ENCODE results near the gene IQCH.

Gene IQCH

GRCh38 chr15:67501177-67501835 lies 246.7 kb downstream of the IQCH start:
- DNase-seq (ENCODE audit: low spot score) = no peak

DNA sequence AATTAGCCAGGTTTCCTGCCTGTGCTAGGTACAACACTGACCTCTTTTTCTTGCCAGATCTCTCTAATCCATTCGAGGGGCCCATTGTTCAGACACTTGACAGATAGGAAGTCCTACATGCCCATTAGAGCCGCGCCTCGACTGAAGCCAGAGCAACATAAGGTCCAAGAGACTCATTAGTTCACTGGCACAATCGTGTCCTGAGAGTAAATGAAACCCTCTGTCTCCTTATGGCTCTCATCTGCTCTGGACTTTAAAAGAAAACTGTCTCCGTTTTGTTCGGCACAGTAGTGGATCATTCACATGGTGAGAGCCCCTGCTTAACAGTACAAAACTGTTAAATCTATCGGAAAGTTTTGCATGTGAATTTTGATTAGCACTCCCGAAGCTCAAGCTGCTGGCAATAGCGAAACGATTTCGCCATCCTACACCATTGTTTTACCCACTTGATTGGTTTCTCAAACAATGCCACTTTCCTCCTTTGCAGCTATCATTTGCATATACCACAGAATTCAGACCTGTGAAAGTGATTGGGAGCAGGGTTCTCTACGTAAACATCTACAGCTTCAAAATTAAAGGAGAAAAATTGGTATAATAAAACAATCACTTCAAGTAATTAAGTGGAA lies 247.4 kb downstream of the IQCH start:
- DNase-seq (ENCODE audit: low spot score) = no peak

GRCh38 chr15:67504056-67504455 lies 249.5 kb downstream of the IQCH start:
- no peak for DNase-seq (ENCODE audit: low spot score)

GRCh38 chr15:67504796-67505195 lies 250.2 kb downstream of the IQCH start:
- DNase-seq (ENCODE audit: low spot score) = no peak

- no peak for DNase-seq (ENCODE audit: low spot score)
Measured at GRCh38 chr15:67505675-67506572, 251.3 kb downstream of the IQCH start.

- no peak for DNase-seq (ENCODE audit: low spot score)
Measured at GRCh38 chr15:67506775-67507747, 252.5 kb downstream of the IQCH start.

DNA sequence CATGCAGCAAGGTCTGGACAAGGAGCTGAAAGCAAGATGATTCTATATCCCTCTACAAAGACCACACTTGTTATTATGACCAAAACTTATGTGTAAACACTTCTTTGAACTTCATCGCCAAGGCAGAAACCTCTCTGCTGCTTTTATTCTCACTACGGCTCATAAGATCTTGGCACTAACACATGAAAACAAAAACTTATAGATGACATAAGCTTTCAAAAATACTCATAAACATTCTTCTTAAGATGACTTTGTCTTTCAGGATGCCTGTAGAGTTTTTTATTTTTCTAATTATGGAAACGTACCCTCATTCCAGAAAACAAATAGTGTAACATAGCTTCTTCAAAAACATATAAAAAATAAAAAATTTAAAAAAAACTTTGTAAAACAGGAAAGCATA lies 253.8 kb downstream of the IQCH start:
- no peak for DNase-seq (ENCODE audit: low spot score)

DNA sequence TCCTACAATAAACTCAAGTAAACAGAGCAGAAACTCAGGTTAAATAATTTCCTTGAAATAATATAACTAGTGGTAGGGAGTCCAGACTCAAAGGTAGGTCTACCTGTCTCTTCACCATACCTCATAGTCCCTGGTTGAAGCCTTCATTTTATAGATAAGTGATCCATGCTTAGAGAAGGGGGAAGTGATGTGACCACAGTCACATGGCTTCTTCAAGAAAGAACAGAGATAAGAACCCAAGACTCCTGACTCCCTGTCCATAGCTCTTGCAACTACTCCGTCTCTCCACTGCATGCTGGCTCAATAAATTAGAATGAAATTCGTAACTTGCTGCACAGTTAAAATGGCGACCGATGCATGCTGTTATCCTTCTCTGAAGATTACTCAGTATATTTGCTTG lies 255.3 kb downstream of the IQCH start:
- no peak for DNase-seq (ENCODE audit: low spot score)

GRCh38 chr15:67510597-67511190 lies 256.1 kb downstream of the IQCH start:
- no peak for DNase-seq (ENCODE audit: low spot score)

- no peak for DNase-seq (ENCODE audit: low spot score)
Measured at GRCh38 chr15:67511606-67512005, 257.0 kb downstream of the IQCH start.

DNA sequence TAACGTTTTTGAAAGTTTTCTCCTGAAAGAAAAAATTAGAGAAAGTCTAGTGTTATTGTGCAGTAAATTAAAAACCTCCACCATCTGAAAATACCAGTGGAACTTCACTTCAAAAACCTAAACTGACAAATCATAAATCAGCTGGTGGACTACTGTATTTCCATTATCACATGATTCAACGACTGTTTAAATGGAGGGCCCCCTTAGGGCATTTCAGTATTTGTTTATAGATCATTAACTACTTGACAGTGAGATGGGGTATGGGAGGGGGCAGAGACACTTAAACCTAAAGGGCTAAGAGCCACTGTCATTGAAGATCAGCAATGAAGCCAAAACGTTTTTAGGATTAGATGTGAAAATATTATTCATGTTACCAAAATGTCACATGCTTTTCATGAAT lies 257.6 kb downstream of the IQCH start:
- no peak for DNase-seq (ENCODE audit: low spot score)

DNA sequence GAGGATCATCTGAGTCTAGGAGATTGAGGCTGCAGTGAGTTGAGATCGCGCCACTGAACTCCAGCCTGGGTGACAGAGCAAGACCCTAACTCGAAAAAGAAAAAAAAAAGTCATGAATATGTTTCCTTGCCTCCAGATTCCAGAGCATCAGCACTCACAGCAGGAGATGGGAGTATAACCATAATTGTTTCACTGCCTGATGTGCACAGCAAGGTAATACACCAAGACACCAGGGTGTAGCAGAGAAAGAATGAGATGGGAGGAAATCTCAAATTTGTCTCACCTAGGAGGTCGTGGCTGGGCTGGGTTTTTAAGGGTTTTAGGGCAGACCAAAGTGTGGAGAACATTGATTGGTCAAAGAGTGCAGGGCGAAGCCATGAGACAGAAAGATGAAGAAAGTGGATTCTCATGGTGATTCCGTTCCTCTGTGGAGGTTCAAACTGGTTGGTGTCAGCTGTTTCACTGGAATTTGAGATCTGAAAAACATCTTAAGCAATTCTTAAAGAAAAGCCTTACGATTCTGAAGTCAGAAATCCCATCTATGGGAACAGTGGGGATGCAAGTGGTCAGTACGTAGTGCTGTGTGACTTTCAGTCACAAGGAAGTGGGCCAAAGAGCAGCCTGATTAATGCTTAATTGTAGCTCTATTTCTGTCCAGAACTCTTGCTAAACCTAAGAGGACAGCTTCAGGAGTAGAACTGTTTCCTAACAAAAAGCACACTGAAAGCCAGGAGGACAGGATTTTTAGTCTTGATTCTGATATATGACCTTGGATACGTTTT lies 258.5 kb downstream of the IQCH start:
- no peak for DNase-seq (ENCODE audit: low spot score)

DNA sequence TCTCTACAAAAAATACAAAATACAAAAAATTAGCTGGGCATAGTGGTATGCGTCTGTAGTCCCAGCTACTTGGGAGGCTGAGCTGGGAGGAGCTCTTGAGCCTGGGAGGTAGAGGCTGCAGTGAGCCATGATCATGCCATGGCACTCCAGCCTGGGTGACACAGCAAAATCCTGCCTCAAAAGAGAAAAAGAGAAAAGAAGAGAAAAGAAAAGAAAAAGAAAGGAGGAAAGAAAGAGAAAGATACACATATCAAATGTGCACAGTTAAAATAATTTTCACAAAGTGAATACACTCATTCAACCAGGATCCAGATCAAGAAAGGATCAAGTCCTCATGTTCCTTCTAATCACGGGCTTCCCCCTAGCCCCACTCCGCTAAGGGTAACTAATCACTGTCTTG lies 260.5 kb downstream of the IQCH start:
- no peak for DNase-seq (ENCODE audit: low spot score)

GRCh38 chr15:67515557-67515956 lies 261.0 kb downstream of the IQCH start:
- DNase-seq (ENCODE audit: low spot score) = no peak

- no peak for DNase-seq (ENCODE audit: low spot score)
Measured at GRCh38 chr15:67520321-67521028, 265.9 kb downstream of the IQCH start.

DNA sequence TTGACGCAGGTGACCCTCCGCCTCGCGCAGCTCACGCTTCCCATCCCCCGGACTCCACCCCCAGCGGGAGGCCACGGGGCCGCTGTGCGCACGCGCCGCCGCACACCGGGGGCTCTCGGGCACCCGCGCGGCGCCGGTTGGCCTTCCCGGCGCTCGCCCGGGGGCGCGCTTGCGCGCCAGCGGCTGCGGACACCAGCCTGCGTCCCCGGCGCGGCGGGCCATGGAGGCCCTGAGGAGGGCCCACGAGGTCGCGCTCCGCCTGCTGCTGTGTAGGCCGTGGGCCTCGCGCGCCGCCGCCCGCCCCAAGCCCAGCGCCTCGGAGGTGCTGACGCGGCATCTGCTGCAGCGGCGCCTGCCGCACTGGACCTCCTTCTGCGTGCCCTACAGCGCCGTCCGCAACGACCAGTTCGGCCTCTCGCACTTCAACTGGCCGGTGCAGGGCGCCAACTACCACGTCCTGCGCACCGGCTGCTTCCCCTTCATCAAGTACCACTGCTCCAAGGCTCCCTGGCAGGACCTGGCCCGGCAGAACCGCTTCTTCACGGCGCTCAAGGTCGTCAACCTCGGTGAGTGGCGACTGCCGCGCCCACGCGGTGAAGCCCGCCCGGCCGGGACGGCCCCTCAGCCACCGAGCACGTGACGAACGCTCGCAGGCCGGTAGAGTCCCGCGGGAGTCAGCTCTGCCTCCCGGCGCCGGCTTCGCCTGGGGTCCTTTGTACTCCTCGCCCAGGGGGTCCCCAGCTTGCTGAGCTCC lies 266.6 kb downstream of the IQCH start, which contains the start of gene C15orf61:
Gene C15orf61, plus strand, starts transcription at position 103 of the 754 bp plus-strand sequence. Its CDS starts 118 bp downstream, at position 221.
- DNase-seq (ENCODE audit: low spot score) = peak; percentile 86

- DNase-seq (ENCODE audit: low spot score) = peak; percentile 9
Measured at GRCh38 chr15:67521783-67522568, 267.4 kb downstream of the IQCH start.

DNA sequence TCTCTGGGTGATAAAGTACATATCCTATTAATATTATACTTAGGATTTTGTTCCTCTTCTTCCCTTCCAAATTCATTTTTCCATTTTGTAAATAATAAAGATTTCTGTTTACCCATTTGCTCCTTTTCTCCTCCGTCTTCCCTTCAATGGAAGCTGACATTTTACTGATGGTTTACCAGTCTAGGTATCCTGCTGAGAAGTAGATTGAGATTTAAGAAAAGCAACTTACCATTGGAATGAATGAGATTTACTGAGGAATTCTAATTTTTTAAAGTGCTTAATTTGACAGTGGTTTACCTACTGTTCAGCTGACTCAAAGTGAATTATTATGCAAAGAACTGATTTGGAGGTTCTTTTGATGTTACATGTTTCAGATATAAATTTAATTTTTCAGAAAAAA lies 268.7 kb downstream of the IQCH start:
- DNase-seq (ENCODE audit: low spot score) = no peak
